ENCODE measurements around the gene RPUSD3. TPM values are rescaled to one million over a fixed set of nuclear protein-coding genes. Genes with fewer than 3 reads are reported as not detected.

RPUSD3 gene
- total RNA-seq, 4 donors from 2014 or later: 9.7 to 35.8 (median 26.9) TPM

DNA sequence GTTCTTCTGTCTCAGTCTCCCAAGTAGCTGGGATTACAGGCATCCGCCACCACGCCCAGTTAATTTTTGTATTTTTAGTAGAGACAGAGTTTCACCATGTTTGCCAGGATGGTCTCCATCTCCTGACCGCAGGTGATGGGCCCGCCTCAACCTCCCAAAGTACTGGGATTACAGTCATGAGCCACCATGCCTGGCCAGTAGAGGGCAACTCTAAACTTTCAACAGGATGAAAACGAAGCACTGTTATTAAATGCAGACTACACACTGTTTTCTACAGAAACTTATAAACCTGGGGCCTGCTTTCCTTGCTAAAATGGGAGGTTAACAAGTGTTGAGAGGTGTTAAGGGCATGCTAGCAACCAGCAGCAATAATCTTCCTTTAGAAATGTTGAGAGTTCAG is 43.3 kb downstream of the RPUSD3 start:
- H3K4me3 ChIP-seq: no peak overlapping the region
- TF ChIP-seq, protein P1, sequence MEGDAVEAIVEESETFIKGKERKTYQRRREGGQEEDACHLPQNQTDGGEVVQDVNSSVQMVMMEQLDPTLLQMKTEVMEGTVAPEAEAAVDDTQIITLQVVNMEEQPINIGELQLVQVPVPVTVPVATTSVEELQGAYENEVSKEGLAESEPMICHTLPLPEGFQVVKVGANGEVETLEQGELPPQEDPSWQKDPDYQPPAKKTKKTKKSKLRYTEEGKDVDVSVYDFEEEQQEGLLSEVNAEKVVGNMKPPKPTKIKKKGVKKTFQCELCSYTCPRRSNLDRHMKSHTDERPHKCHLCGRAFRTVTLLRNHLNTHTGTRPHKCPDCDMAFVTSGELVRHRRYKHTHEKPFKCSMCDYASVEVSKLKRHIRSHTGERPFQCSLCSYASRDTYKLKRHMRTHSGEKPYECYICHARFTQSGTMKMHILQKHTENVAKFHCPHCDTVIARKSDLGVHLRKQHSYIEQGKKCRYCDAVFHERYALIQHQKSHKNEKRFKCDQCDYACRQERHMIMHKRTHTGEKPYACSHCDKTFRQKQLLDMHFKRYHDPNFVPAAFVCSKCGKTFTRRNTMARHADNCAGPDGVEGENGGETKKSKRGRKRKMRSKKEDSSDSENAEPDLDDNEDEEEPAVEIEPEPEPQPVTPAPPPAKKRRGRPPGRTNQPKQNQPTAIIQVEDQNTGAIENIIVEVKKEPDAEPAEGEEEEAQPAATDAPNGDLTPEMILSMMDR (IDR thresholded peaks at IDR 0.05): no peak
- no peak for TF ChIP-seq POLR2A (IDR thresholded peaks at IDR 0.05)
- no peaks in the 10 kb centered on the region for H3K4me1 ChIP-seq
- intact Hi-C loops (cut with DNase I; ENCODE audit: low total_unique reads): no loop called here
- no peaks in the 10 kb centered on the region for H3K36me3 ChIP-seq
- no peaks in the 10 kb centered on the region for H3K9me3 ChIP-seq
- H3K27me3 ChIP-seq: no peaks in the 10 kb centered on the region
- no peak for DNase-seq
- H3K27ac ChIP-seq: no peak overlapping the region

DNA sequence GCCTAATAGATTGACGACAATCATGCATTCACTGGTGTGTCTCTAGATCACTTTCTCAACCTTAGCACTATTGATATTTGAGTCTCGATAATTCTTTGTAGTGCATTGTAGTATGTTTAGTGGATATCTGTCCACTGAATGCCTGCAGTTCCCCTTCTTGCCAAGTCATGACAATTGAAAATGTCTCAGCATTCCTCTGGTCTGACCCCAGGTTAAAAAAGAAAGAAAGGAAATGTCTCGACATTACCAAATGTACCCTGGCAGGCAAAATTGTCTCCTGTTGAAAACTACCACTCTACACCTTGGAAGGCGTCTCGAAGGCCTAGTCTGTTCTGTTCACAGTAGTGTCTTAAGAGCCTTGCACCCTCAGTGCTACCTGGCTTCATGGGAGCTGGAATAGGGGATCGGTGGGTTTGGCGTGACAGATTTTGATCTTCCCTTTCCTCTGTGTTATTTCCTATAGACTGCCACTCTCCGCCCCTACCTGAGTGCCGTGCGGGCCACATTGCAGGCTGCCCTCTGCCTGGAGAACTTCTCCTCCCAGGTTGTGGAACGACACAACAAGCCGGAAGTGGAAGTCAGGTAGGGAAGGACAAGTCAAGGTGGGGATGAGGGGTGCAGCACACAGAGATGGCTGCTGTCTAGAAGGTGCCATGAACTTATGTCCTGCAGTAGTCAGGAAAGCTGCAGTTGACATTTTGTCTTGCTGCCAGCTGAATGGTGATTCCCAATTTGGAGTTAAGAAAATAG is 46.4 kb downstream of the RPUSD3 start:
- no peaks in the 10 kb centered on the region for H3K36me3 ChIP-seq
- no peak for DNase-seq
- H3K27ac ChIP-seq: no peak overlapping the region
- H3K9me3 ChIP-seq: no peaks in the 10 kb centered on the region
- no peaks in the 10 kb centered on the region for H3K27me3 ChIP-seq
- H3K4me3 ChIP-seq: no peak overlapping the region
- no peak for TF ChIP-seq POLR2A (IDR thresholded peaks at IDR 0.05)
- TF ChIP-seq, protein P1 (IDR thresholded peaks at IDR 0.05): no peak
- intact Hi-C loops (cut with DNase I; ENCODE audit: low total_unique reads): no loop called here
- H3K4me1 ChIP-seq: no peaks in the 10 kb centered on the region

DNA sequence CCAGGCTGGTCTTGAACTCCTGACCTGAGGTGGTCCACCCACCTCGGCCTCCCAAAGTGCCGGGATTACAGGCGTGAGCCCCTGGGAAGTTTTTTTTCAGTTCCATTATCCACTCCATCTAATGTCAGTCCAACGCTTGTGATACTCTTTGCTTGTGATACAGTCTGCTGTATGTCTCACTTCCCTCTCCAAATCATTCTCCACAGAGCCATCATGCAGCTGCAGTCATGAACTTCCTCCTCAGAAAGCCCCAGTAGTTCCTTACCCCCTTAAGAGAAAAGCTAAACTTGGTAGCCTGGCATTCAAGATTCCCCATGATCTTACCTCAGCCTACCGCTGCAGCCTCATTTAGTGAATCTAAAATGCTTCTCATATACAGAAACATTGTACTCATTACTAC is 48.6 kb downstream of the RPUSD3 start:
- H3K4me3 ChIP-seq: no peak overlapping the region
- H3K27ac ChIP-seq: no peak overlapping the region
- intact Hi-C loops (cut with DNase I; ENCODE audit: low total_unique reads): no loop called here
- H3K9me3 ChIP-seq: no peaks in the 10 kb centered on the region
- no peak for DNase-seq
- TF ChIP-seq POLR2A (IDR thresholded peaks at IDR 0.05): no peak
- TF ChIP-seq, protein P1 (IDR thresholded peaks at IDR 0.05): no peak
- H3K27me3 ChIP-seq: no peaks in the 10 kb centered on the region
- H3K4me1 ChIP-seq: no peaks in the 10 kb centered on the region
- H3K36me3 ChIP-seq: no peaks in the 10 kb centered on the region

DNA sequence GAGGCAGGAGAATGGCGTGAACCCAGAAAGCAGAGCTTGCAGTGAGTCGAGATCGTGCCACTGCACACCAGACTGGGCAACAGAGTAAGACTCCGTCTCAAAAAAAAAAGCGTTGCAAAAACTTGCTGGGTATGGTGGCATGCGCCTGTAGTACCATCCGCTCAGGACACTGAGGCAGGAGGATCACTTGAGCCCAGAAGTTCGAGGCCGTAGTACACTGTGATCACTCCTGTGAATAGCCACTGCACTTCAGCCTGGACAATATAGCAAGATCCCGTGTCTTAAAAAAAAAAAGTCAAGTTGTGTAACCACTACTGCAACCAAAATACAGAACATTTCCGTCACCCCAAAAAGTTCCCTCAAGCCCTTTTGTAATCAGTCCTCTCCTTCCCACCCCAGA is 49.4 kb downstream of the RPUSD3 start:
- no peak overlapping the region for H3K4me3 ChIP-seq
- H3K4me1 ChIP-seq: no peaks in the 10 kb centered on the region
- H3K27me3 ChIP-seq: no peaks in the 10 kb centered on the region
- no peak for DNase-seq
- no peak for TF ChIP-seq POLR2A (IDR thresholded peaks at IDR 0.05)
- TF ChIP-seq, protein P1 (IDR thresholded peaks at IDR 0.05): no peak
- H3K36me3 ChIP-seq: no peaks in the 10 kb centered on the region
- H3K9me3 ChIP-seq: no peaks in the 10 kb centered on the region
- intact Hi-C loops (cut with DNase I; ENCODE audit: low total_unique reads): no loop called here
- no peak overlapping the region for H3K27ac ChIP-seq

DNA sequence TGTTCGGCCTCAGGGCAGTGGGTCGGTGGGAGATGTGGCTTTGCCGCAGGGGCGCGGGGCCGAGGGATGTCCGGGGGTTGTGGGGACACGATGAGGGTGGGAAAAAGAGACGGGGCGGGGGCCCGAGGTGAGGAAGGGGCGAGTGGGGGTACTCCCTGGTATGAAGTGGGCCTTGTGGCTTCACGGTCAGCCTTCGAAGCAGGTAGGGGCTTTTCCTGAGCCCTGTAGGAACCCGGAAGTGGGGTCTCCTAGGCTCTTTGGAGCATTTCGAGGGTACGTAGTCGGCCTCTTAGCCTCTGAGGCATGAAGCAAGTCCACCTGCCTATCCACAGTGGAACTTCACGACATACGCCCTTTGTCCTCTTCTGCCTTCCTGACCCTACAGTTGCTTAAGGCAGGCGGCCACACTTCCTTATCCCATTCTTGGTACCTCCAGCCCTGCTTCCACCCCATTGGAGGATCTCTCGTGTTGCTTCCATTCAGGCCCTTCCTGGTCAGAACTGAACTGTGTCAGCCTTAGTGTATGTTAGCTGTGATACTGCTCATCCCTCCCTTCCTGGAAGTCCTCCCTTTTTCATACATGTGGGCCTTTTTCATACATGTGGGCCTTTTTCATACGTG is 50.5 kb downstream of the RPUSD3 start:
- Histone ChIP-seq H3K27me3 (no peaks in the 10 kb centered on the region), H3K36me3 (no peaks in the 10 kb centered on the region), H3K4me3 (peak overlapping the region; percentile 99 to 100), H3K27ac (peak overlapping the region; percentile 98), H3K4me1 (no peaks in the 10 kb centered on the region), H3K9me3 (no peaks in the 10 kb centered on the region)
- no peak for TF ChIP-seq POLR2A (IDR thresholded peaks at IDR 0.05)
- TF ChIP-seq, protein P1 (IDR thresholded peaks at IDR 0.05): no peak
- intact Hi-C loops (cut with DNase I; ENCODE audit: low total_unique reads): no loop called here
- no peak for DNase-seq

Data from uterus (tissue), 4 donors.